Keratinocyte (primary cell): Measurements from ENCODE around the gene OGFOD3.

Experiments used
- CTCF ChIP-seq, 3 experiments: IDR thresholded peaks in 1 of 3; conservative IDR thresholded peaks in 1 of 3; optimal IDR thresholded peaks in 1 of 3; 2 replicates in 2 of 3; 3 replicates in 1 of 3; pipeline versions ENCODE3 to v1.5.1; 2011; ENCODE audit warnings: low read length in 3 of 3, mild to moderate bottlenecking in 3 of 3, moderate library complexity in 2 of 3, control low read depth in 1 of 3, inconsistent platforms in 1 of 3; ENCODE audit not compliant: insufficient read depth in 2 of 3; ENCODE audit errors: extremely low read depth in 1 of 3
- EZH2 ChIP-seq: IDR thresholded peaks from one replicate; pipeline ENCODE4 v1.6.1; 2012; ENCODE audit warnings: inconsistent platforms, mild to moderate bottlenecking, low read length, moderate library complexity

DNA sequence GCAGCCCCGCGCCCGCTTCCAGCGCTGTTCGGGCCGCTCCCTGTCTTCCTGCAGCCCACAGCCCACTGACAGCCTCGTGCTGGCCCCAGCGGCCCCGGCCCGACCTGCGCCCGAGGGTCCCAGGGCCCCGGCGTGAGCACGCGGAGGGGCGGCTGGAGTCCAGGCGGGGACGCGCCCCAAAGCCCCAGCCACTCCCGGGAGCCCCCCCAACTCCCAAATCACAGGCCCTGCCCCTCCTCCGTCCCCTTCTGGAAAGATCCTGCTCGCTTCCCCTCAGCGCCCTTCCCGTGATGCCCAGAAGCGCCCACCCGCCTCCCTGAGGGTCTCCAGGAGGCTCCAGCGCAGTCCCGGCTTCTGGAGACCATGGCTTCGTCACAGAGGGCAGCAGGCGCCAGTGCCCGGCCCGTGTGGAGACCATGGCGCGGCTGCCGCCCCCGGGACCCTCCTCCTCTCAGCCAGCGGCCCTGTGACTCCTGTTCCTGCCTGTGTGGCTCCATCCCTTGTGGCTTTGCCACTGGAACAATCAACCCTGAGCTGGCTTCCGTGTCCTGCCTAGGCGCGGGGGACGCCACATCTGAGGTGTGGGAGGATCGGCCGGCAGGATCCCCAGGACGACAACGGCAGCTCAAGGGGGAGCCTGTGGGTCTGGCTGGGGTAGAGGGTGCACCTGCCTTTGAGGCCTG lies 42.9 kb downstream of the OGFOD3 start:
- no peak for TF ChIP-seq CTCF (optimal IDR thresholded peaks at IDR 0.05 in 1 of 3, IDR thresholded peaks at IDR 0.05 in 1 of 3, conservative IDR thresholded peaks at IDR 0.05 in 1 of 3; ENCODE audit: extremely low read depth in 1 of 3, insufficient read depth in 2 of 3, low read length in 3 of 3)
- no peak for TF ChIP-seq EZH2
